ENCODE results near the gene CCT6A. TPM values are rescaled to one million over a fixed set of nuclear protein-coding genes. Genes with fewer than 3 reads are reported as not detected.
"Not testable (repeated sequence)": the region's sequence is repeated elsewhere in the genome, so short reads cannot be mapped to it uniquely, and the experiment has no call there.

CCT6A gene
- total RNA-seq, 1 donor from 2014 or later = 109 TPM

DNA sequence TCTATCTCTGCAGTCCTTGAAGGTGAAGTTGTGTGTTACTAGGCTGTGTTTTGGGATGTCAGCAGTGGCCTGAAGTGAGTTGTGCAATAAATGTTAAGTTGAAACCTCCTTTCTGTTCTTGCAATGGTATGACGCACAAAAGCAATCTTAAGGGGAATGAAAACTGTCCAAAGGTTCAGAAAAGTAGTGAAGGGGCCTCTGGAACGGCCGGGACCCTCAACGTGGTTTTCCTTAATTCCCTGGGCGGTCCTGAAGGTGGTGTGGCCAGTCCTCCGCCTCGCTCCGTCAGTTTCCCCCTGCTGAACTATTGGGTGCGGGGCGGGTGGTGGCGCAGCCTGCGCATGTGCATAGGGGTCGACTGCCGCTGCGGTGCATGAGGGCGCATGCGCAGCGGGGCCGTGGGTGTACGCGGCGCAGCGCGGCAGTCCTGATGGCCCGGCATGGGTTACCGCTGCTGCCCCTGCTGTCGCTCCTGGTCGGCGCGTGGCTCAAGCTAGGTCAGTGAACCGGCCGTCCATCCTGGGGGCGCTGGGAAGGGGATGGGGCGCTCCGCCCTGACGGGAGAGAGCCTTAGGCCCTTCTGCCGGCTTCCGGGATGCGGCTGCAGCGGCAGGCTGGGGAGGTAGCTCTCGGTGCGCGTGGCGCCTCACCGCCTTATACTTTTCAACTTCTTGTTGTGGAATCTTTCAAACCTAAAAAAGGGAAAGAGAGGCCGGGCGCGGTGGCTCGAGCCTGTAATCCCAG is 12.5 kb downstream of the CCT6A start, which contains the start of gene SUMF2:
SUMF2 (plus strand) TSS at position 405 of the 744 bp plus-strand sequence; CDS start at position 431, 26 bp downstream.
- Mint-ChIP-seq H3K4me1 (ENCODE audit: unreplicated experiment) (peaks cover 18% of the 10 kb centered on the region), H3K27ac (ENCODE audit: unreplicated experiment) (peak within 1 kb of the TSS; percentile 93), H3K4me3 (ENCODE audit: unreplicated experiment) (peak within 1 kb of the TSS; percentile 95), H3K9me3 (ENCODE audit: unreplicated experiment) (no peaks in the 10 kb centered on the region), H3K27me3 (ENCODE audit: unreplicated experiment) (no peaks in the 10 kb centered on the region), H3K36me3 (ENCODE audit: unreplicated experiment) (peaks cover 31% of the 10 kb centered on the region)
- TF ChIP-seq, protein P1, sequence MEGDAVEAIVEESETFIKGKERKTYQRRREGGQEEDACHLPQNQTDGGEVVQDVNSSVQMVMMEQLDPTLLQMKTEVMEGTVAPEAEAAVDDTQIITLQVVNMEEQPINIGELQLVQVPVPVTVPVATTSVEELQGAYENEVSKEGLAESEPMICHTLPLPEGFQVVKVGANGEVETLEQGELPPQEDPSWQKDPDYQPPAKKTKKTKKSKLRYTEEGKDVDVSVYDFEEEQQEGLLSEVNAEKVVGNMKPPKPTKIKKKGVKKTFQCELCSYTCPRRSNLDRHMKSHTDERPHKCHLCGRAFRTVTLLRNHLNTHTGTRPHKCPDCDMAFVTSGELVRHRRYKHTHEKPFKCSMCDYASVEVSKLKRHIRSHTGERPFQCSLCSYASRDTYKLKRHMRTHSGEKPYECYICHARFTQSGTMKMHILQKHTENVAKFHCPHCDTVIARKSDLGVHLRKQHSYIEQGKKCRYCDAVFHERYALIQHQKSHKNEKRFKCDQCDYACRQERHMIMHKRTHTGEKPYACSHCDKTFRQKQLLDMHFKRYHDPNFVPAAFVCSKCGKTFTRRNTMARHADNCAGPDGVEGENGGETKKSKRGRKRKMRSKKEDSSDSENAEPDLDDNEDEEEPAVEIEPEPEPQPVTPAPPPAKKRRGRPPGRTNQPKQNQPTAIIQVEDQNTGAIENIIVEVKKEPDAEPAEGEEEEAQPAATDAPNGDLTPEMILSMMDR (IDR thresholded peaks at IDR 0.05) = peak; percentile 17
- peak; percentile 97 for DNase-seq (ENCODE audit: extremely low spot score, unreplicated experiment)

DNA sequence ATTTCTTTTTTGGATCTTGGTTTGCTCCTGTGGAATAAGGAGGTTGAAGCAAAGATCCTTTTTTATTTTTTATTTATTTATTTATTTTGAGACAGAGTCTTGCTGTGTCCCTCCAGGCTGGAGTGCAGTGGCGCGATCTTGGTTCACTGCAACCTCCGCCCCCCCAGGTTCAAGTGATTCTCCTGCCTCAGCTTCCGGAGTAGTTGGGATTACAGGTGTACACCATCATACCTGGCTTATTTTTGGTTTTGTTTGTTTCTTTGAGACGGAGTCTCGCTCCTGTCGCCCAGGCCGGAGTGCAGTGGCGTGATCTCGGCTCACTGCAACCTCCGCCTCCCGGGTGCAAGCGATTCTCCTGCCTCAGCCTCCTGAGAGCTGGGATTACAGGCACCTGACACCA is 14.8 kb downstream of the CCT6A start:
- not testable (repeated sequence) for H3K9me3 Mint-ChIP-seq (ENCODE audit: unreplicated experiment); H3K27ac Mint-ChIP-seq (ENCODE audit: unreplicated experiment); DNase-seq (ENCODE audit: extremely low spot score, unreplicated experiment); H3K27me3 Mint-ChIP-seq (ENCODE audit: unreplicated experiment); H3K4me3 Mint-ChIP-seq (ENCODE audit: unreplicated experiment)
- Mint-ChIP-seq H3K4me1 (ENCODE audit: unreplicated experiment) (peaks cover 18% of the 10 kb centered on the region), H3K36me3 (ENCODE audit: unreplicated experiment) (peaks cover 29% of the 10 kb centered on the region)

DNA sequence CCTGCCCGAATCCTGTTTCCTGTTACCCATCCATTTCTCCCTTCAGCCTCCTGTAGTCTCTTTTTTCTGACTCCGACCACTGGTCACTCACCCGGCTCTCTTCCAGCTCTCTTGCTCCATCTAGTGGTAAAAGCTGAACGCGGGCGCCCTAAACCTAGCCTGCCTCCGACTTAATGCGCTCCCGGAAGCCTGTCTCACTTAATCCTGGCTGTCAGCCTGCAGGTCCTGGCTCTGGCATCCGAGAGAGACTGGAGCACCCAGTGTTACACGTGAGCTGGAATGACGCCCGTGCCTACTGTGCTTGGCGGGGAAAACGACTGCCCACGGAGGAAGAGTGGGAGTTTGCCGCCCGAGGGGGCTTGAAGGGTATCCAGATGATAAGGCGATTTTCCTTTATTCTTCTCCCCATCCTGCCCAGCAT is 22.8 kb downstream of the CCT6A start:
- H3K27me3 Mint-ChIP-seq (ENCODE audit: unreplicated experiment) = no peaks in the 10 kb centered on the region
- peaks cover 8% of the 10 kb centered on the region for H3K4me1 Mint-ChIP-seq (ENCODE audit: unreplicated experiment)
- H3K36me3 Mint-ChIP-seq (ENCODE audit: unreplicated experiment) = peaks cover 16% of the 10 kb centered on the region
- no peaks in the 10 kb centered on the region for H3K9me3 Mint-ChIP-seq (ENCODE audit: unreplicated experiment)
- H3K27ac Mint-ChIP-seq (ENCODE audit: unreplicated experiment) = peak overlapping the region; percentile 78
- TF ChIP-seq, protein P1 (IDR thresholded peaks at IDR 0.05) = peak; percentile 92
- peak; percentile 94 for DNase-seq (ENCODE audit: extremely low spot score, unreplicated experiment)
- H3K4me3 Mint-ChIP-seq (ENCODE audit: unreplicated experiment) = no peak overlapping the region

DNA sequence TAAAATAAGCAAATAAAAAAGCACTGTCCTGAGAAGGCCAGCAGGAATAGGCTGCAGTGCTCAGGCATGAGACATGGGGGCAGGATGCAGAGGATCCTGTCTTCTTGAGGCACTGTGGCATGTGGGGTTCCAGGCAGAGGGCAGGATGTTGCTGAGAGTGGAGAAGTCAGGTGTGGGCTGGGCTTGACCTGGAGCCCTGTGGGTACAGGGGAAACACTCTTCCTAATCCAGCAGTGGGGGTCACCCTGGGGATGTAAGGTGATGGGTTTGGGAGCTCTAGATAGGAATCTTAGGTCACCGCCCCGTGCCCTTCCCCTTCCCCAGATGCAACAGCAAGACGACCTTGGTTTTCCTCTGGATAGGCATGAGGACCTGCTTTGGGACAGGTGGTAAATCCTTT is 26.1 kb downstream of the CCT6A start:
- H3K9me3 Mint-ChIP-seq (ENCODE audit: unreplicated experiment) = no peaks in the 10 kb centered on the region

DNA sequence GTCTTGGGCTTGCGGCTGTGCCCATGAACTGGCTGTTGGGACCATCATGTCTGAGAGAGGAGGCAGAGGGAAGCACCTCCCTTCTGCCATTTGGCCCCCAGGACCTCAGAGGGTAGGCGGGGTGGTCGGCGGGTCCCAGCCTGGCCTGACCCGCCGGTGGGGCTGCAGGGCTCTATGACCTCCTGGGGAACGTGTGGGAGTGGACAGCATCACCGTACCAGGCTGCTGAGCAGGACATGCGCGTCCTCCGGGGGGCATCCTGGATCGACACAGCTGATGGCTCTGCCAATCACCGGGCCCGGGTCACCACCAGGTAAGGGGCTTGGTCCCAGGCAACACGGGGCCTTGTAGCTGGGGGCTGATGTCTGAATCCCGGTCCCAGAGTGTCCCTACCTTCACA is 26.6 kb downstream of the CCT6A start:
- H3K4me1 Mint-ChIP-seq (ENCODE audit: unreplicated experiment) = peaks cover 12% of the 10 kb centered on the region
- no peaks in the 10 kb centered on the region for H3K9me3 Mint-ChIP-seq (ENCODE audit: unreplicated experiment)
- no peaks in the 10 kb centered on the region for H3K27me3 Mint-ChIP-seq (ENCODE audit: unreplicated experiment)
- H3K27ac Mint-ChIP-seq (ENCODE audit: unreplicated experiment) = no peak overlapping the region
- TF ChIP-seq, protein P1 (IDR thresholded peaks at IDR 0.05) = no peak
- no peak overlapping the region for H3K4me3 Mint-ChIP-seq (ENCODE audit: unreplicated experiment)
- no peak for DNase-seq (ENCODE audit: extremely low spot score, unreplicated experiment)
- peaks cover 6% of the 10 kb centered on the region for H3K36me3 Mint-ChIP-seq (ENCODE audit: unreplicated experiment)

More for the DNA sequence above, 26.1 kb downstream of the CCT6A start:
- Mint-ChIP-seq H3K4me1 (ENCODE audit: unreplicated experiment) (peaks cover 11% of the 10 kb centered on the region), H3K36me3 (ENCODE audit: unreplicated experiment) (peaks cover 10% of the 10 kb centered on the region), H3K27me3 (ENCODE audit: unreplicated experiment) (no peaks in the 10 kb centered on the region), H3K27ac (ENCODE audit: unreplicated experiment) (no peak overlapping the region), H3K4me3 (ENCODE audit: unreplicated experiment) (no peak overlapping the region)
- no peak for DNase-seq (ENCODE audit: extremely low spot score, unreplicated experiment)
- TF ChIP-seq, protein P1 (IDR thresholded peaks at IDR 0.05) = no peak

All from osteocyte (in vitro differentiated cells).